Stimulated activated CD8-positive, alpha-beta memory T cell treated with anti-CD3 and anti-CD28 coated beads, Interleukin-7, amount 100 ng/mL, for 1 hour (primary cell): ENCODE results near the gene ABHD5.

Experiments
- DNase-seq, 2 donors: peaks; one replicate each; pipeline ENCODE4 v3.0.0-alpha.2; 2020; ENCODE audit warnings: low read depth in 2 of 2

ABHD5 gene

GRCh38 chr3:43779850-43780249, 89.1 kb downstream of the ABHD5 start:
- no peak for DNase-seq

GRCh38 chr3:43782541-43782940, 91.8 kb downstream of the ABHD5 start:
- no peak for DNase-seq
